ENCODE data around the gene HOXB3. TPM values are rescaled to one million over a fixed set of nuclear protein-coding genes. Genes with fewer than 3 reads are reported as not detected.

Gene HOXB3
- polyA plus RNA-seq, 1 donor from 2014 or later = not detected

DNA sequence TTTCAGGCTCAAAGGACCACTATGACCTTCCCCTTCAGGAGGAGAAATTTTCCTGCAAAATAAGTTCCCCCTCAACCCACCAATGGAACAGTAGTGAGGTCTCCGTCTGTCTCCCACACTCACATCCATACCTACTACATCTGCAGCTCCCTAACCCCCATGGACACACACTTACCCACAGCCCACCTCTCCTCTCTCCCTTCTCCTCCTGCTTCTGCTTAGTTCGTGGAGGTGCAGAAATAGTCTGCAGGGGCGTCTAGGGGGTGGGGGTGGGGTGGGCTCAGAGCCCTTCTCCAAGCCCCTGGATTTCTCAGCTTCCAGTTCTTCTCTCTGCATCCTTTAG lies 20.8 kb downstream of the HOXB3 start:
- TF ChIP-seq, protein P1, sequence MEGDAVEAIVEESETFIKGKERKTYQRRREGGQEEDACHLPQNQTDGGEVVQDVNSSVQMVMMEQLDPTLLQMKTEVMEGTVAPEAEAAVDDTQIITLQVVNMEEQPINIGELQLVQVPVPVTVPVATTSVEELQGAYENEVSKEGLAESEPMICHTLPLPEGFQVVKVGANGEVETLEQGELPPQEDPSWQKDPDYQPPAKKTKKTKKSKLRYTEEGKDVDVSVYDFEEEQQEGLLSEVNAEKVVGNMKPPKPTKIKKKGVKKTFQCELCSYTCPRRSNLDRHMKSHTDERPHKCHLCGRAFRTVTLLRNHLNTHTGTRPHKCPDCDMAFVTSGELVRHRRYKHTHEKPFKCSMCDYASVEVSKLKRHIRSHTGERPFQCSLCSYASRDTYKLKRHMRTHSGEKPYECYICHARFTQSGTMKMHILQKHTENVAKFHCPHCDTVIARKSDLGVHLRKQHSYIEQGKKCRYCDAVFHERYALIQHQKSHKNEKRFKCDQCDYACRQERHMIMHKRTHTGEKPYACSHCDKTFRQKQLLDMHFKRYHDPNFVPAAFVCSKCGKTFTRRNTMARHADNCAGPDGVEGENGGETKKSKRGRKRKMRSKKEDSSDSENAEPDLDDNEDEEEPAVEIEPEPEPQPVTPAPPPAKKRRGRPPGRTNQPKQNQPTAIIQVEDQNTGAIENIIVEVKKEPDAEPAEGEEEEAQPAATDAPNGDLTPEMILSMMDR (IDR thresholded peaks at IDR 0.05; ENCODE audit: poor library complexity, severe bottlenecking) = no peak
- TF ChIP-seq RAD21 (conservative IDR thresholded peaks at IDR 0.05) (no peak), EP300 (conservative IDR thresholded peaks at IDR 0.05; ENCODE audit: poor library complexity, severe bottlenecking) (no peak), POLR2AphosphoS5 (IDR thresholded peaks at IDR 0.05) (no peak), TAF1 (IDR thresholded peaks at IDR 0.05; ENCODE audit: low read depth) (no peak), SMC3 (conservative IDR thresholded peaks at IDR 0.05; ENCODE audit: poor library complexity) (no peak), EZH2 (IDR thresholded peaks at IDR 0.05; ENCODE audit: borderline replicate concordance, insufficient read depth, low read length, poor library complexity, severe bottlenecking) (no peak), MXI1 (conservative IDR thresholded peaks at IDR 0.05; ENCODE audit: poor library complexity, severe bottlenecking) (no peak)
- TF ChIP-seq, protein P2, sequence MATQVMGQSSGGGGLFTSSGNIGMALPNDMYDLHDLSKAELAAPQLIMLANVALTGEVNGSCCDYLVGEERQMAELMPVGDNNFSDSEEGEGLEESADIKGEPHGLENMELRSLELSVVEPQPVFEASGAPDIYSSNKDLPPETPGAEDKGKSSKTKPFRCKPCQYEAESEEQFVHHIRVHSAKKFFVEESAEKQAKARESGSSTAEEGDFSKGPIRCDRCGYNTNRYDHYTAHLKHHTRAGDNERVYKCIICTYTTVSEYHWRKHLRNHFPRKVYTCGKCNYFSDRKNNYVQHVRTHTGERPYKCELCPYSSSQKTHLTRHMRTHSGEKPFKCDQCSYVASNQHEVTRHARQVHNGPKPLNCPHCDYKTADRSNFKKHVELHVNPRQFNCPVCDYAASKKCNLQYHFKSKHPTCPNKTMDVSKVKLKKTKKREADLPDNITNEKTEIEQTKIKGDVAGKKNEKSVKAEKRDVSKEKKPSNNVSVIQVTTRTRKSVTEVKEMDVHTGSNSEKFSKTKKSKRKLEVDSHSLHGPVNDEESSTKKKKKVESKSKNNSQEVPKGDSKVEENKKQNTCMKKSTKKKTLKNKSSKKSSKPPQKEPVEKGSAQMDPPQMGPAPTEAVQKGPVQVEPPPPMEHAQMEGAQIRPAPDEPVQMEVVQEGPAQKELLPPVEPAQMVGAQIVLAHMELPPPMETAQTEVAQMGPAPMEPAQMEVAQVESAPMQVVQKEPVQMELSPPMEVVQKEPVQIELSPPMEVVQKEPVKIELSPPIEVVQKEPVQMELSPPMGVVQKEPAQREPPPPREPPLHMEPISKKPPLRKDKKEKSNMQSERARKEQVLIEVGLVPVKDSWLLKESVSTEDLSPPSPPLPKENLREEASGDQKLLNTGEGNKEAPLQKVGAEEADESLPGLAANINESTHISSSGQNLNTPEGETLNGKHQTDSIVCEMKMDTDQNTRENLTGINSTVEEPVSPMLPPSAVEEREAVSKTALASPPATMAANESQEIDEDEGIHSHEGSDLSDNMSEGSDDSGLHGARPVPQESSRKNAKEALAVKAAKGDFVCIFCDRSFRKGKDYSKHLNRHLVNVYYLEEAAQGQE (IDR thresholded peaks at IDR 0.05; ENCODE audit: borderline replicate concordance) = no peak
- no peaks in the 10 kb centered on the region for H3F3A ChIP-seq (ENCODE audit: insufficient read depth, low read length, poor library complexity, severe bottlenecking)
- H2AFZ ChIP-seq (ENCODE audit: low read depth, low read length) = no peak overlapping the region
- H3K9me3 ChIP-seq (ENCODE audit: low read length) = no peaks in the 10 kb centered on the region
- H3K4me3 ChIP-seq (ENCODE audit: low read length) = no peak overlapping the region
- no peak overlapping the region for H3K27ac ChIP-seq (ENCODE audit: low read length)
- no peaks in the 10 kb centered on the region for H3K36me3 ChIP-seq (ENCODE audit: insufficient read depth, low read length)
- no peaks in the 10 kb centered on the region for H4K20me1 ChIP-seq (ENCODE audit: insufficient read depth)
- H3K9me2 ChIP-seq (ENCODE audit: insufficient read depth, low read length) = no peaks in the 10 kb centered on the region
- no peak overlapping the region for H3K4me2 ChIP-seq (ENCODE audit: low read length)
- peaks cover 100% of the 10 kb centered on the region for H3K27me3 ChIP-seq (ENCODE audit: insufficient read depth, low read depth, low read length)
- no peaks in the 10 kb centered on the region for H3K79me2 ChIP-seq (replicated peaks; ENCODE audit: insufficient read depth, low read length)
- no peak overlapping the region for H3K9ac ChIP-seq (ENCODE audit: low read length)

DNA sequence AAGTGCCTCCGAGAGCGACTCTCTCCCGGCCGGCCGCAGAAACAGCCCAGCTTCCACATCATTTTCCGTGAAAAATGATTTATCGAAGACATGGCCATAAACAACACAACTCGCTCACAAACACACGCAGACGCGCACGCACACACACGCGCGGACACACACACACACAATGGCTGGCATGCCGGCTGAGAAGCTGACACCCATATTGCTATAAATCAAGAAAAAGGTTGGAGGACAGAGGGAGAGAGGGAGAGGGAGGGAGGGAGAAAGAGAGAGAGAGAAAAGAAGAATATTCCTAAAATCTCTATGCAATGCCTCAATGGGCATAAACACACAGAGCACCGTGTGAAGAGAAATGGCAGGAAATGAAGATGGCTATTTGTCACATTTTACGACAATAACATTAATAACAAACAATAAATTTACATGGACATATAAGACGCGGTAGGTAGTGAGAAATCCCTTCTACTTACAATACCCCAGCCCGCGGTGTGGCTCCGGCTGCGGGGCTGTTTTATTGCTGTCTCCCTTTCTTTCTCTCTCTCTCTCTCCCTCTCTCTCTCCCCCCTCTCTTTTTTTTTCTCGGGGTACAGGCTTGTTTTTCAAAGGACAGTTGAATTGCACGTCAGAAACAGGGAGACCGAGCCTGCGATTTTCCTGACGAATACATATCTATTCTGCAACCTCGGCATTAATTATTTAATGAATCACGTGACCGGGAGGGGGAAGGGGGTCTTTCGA lies 21.4 kb downstream of the HOXB3 start:
- Histone ChIP-seq H2AFZ (ENCODE audit: low read depth, low read length) (no peak overlapping the region), H3K4me3 (ENCODE audit: low read length) (no peak overlapping the region), H3K9me2 (ENCODE audit: insufficient read depth, low read length) (no peaks in the 10 kb centered on the region), H3K9ac (ENCODE audit: low read length) (no peak overlapping the region), H3K27ac (ENCODE audit: low read length) (no peak overlapping the region), H3K27me3 (ENCODE audit: insufficient read depth, low read depth, low read length) (peaks cover 99% of the 10 kb centered on the region), H4K20me1 (ENCODE audit: insufficient read depth) (no peaks in the 10 kb centered on the region), H3K36me3 (ENCODE audit: insufficient read depth, low read length) (no peaks in the 10 kb centered on the region), H3F3A (ENCODE audit: insufficient read depth, low read length, poor library complexity, severe bottlenecking) (no peaks in the 10 kb centered on the region), H3K9me3 (ENCODE audit: low read length) (no peaks in the 10 kb centered on the region), H3K4me2 (ENCODE audit: low read length) (no peak overlapping the region), H3K79me2 (replicated peaks; ENCODE audit: insufficient read depth, low read length) (no peaks in the 10 kb centered on the region)
- TF ChIP-seq SMC3 (conservative IDR thresholded peaks at IDR 0.05; ENCODE audit: poor library complexity) (no peak), RAD21 (conservative IDR thresholded peaks at IDR 0.05) (no peak), EP300 (conservative IDR thresholded peaks at IDR 0.05; ENCODE audit: poor library complexity, severe bottlenecking) (no peak), MXI1 (conservative IDR thresholded peaks at IDR 0.05; ENCODE audit: poor library complexity, severe bottlenecking) (no peak), EZH2 (IDR thresholded peaks at IDR 0.05; ENCODE audit: borderline replicate concordance, insufficient read depth, low read length, poor library complexity, severe bottlenecking) (no peak), POLR2AphosphoS5 (IDR thresholded peaks at IDR 0.05) (no peak), TAF1 (IDR thresholded peaks at IDR 0.05; ENCODE audit: low read depth) (no peak)
- TF ChIP-seq, protein P1 (IDR thresholded peaks at IDR 0.05; ENCODE audit: poor library complexity, severe bottlenecking) = no peak
- TF ChIP-seq, protein P2 (IDR thresholded peaks at IDR 0.05; ENCODE audit: borderline replicate concordance) = no peak

All from neural cell (in vitro differentiated cells).